HG03097 (cell line): ENCODE measurements around the gene CARD8.
"Not testable (repeated sequence)": the region's sequence is repeated elsewhere in the genome, so short reads cannot be mapped to it uniquely, and the experiment has no call there.

Experiments used
- ATAC-seq: cut with Tn5 transposase; IDR thresholded peaks from one replicate; pipeline ENCODE4 v1.9.1; 2021; ENCODE audit not compliant: unreplicated experiment, low FRiP score

CARD8 gene

DNA sequence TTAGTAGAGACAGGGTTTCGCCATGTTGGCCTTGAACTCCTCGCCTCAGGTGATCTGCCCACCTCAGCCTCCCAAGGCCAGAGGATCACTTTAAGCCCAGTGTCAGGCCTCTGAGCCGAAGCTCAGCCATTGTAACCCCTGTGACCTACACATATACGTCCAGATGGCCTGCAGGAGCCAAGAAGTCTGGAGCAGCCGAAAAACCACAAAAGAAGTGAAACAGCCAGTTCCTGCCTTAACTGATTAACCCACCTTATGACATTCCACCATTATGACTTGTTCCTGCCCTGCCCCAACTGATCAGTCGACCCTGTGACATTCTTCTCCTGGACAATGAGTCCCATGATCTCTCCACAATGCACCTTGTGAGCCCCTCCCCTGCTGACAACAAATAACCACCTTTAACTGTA lies 13.9 kb upstream of the CARD8 start:
- not testable (repeated sequence) for ATAC-seq

GRCh38 chr19:48265326-48265725 lies 9.6 kb upstream of the CARD8 start:
- ATAC-seq = not testable (repeated sequence)

DNA sequence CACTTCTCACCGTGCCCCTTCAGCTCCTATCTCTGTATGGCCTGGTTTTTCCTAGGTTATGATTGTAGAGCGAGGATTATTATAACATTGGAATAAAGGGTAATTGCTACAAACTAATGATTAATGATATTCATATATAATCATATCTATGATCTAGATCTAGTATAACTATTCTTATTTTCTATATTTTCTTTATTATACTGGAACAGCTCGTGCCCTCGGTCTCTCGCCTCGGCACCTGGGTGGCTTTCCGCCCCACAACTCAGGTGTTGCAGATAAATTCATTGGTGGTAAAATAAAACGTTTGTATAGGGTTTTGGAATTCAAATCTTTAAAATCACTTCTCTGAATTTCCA lies 4.6 kb upstream of the CARD8 start:
- ATAC-seq = not testable (repeated sequence)

GRCh38 chr19:48258992-48259391 lies 3.3 kb upstream of the CARD8 start:
- not testable (repeated sequence) for ATAC-seq

GRCh38 chr19:48258350-48258749 lies 2.6 kb upstream of the CARD8 start:
- no peak for ATAC-seq

GRCh38 chr19:48254529-48254970 lies 1.2 kb downstream of the CARD8 start:
- no peak for ATAC-seq

DNA sequence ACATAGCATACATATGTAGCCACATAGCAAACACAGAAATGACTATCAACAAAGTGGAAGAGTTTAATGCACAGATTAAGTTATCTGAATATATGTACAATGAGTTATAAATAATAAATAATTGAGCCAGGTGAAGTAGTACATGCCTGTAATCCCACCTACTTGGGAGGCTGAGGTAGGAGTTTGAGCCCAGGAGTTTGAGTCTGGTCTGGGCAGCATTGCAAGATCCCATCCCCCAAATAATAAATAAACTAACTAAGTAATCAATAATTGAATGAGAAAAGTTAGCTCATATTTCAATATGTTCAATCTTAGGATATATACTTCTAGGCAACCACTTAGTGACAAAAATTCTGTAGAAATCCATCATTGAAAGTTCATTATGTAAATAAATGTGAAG lies 1.7 kb downstream of the CARD8 start:
- ATAC-seq = no peak

GRCh38 chr19:48252609-48253008 lies 3.1 kb downstream of the CARD8 start:
- ATAC-seq = no peak

DNA sequence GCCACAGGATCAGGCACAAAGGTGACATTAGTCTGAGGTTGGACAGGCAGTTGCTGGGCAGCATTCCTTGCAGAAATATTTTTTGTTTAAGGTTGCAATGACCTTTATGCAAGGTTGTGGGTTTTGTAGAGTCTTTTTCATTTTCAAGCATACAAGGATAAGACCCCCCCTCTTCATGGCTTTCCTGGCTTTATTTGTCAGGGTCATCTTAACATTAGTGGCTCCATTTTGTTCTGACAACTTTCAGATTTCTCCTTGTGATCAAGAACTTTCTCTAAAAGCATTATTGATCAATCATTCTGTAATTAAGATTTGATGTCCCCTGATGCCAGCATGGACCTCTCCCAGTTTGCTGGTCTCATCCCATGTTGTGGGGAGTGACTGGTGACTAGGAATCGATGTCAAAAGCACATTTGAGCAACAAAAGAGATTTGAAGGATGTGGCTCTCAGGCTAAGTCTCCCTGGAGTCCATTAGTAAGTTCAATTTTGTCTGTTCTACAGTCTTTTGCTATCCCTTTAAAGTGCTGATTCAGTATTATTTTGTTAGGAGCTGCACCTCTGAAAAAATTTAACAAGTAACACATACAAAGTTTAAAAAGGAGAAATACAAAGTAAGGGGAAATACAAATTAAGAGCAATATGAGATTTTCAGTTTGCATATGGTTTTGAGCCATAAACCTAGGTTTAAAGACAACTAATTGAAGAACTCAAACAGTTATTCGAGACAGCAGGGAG lies 5.3 kb downstream of the CARD8 start:
- no peak for ATAC-seq

- ATAC-seq = peak; percentile 53
These were observed 6.2 kb downstream of the CARD8 start for GRCh38 chr19:48249502-48250014.

- no peak for ATAC-seq
These were observed 7.5 kb downstream of the CARD8 start for GRCh38 chr19:48248081-48248833.

DNA sequence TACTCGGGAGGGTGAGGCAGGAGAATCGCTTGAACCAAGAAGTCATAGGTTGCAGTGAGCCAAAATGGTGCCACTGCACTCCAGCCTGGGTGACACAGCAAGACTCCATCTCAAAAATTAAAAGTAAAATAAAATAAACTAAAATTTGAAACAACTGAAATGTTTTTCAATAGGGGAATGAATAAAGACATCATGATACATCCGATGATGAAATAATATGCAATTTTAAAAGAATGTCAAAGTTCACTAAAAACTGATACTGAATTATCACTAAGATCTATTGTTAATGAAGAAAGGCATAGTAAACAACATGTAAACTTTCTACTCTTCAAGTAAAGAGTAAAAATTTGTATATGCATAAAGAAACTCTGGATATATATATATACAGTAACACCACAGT lies 8.5 kb downstream of the CARD8 start:
- no peak for ATAC-seq

DNA sequence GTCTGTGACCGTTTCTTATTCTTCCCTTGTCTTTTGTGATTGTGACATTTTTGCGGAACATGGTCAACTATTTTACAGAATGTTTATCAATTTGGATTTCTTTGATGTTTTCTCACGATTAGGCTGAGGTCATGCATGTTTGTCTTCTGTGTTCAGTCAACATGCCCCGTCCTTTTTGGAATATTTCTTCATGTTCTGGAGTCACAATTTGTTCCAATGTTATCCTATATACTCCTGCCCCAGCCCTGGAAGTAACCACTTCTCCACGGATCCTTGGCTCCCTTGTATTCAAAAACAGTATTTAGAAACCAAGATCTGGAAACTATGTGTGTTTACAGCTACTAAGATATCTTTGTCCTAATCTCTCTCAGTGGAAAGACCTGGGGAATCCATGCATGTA lies 9.6 kb downstream of the CARD8 start:
- ATAC-seq = no peak

GRCh38 chr19:48244281-48244680 lies 11.4 kb downstream of the CARD8 start:
- no peak for ATAC-seq

- not testable (repeated sequence) for ATAC-seq
These were observed 13.9 kb downstream of the CARD8 start for GRCh38 chr19:48241771-48242170.

- ATAC-seq = no peak
These were observed 16.1 kb downstream of the CARD8 start for GRCh38 chr19:48239582-48240141.

DNA sequence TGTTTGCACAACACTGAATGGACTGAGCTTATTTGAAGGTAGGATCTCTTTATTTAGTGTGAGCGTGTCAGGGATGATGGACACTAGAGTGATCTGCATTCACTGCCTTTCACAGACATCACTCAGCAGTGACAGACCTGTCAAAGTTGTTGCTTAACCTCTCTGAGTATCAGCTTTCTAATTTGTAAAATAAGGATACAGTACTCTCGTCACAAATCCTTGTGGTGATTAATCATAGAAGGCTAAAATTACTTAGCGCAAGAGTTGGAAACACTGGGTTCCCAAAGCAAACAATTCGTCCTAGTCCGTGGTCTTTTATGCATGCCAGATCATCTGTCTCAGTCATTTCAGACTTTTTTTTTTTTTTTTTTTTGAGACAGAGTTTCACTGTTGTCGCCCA lies 16.6 kb downstream of the CARD8 start:
- ATAC-seq = no peak

- ATAC-seq = no peak
These were observed 18.7 kb downstream of the CARD8 start for GRCh38 chr19:48237057-48237456.

DNA sequence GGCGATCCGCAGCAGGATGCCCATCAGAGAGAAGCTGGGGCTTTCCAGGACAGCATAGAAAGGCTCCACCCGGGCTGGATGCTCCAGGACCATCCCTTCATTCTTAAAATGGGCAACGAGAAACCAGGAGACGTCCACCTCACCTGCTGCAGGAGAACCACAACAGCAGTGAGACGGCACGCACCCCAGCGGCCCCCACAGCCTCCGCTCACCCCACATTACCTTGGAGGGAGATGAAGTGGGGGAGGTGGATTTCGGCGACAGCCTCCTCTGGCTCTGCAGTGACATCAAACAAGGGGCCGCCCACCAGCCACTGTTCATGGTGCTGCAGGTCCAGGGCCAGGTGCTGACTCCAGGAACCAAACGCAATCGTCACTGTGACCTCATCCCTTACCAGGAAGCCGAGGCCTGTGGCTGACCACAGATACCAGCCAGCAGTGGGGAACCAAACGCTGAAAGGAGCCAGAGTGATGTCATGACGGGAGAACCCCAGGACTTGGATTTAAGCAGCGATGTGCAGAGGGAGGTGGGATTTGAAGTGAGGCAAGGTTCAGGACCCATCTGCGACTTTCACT lies 25.1 kb downstream of the CARD8 start:
- no peak for ATAC-seq

DNA sequence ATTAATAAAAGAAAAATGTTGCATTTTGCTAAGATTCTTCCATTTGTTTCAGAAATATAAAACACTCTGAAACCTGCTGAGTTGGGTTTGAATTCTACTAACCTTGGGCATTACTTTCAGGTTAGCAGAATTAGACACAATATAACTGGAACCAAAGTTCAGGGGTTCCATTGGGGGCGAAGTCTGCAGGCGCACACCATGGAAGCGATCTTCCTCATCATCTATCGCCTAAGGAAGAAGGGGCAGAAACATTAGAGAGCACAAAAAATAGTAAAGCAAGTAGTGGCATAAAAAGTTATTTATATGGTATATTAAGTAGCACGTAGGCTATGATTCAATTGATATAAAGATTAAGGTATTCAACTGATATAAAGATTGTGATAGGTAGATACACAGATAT lies 34.1 kb downstream of the CARD8 start:
- ATAC-seq = no peak

DNA sequence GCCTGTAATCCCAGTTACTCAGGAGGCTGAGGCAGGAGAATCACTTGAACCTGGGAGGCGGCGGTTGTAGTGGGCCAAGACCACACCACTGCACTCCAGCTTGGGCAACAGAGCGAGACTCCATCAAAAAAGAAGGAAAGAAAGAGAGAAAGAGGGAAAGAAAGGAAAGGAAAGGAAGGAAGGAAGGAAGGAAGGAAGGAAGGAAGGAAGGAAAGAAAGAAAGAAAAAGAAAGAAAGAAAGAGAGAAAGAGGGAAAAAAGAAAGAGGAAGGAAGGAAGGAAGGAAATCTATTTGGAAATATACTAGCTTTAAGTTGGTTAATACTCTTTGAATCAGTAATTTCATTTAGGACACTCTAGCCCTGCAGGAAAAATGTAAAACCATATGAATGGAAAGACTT lies 34.9 kb downstream of the CARD8 start:
- not testable (repeated sequence) for ATAC-seq
